Measurements from ENCODE around the gene PCDH19.

The PCDH19 gene

GRCh38 chrX:100296183-100296753 is 113.8 kb downstream of the PCDH19 start:
- DNase-seq (ENCODE audit: low spot score): no peak

- DNase-seq (ENCODE audit: low spot score): no peak
Observed at GRCh38 chrX:100294965-100295364, 115.1 kb downstream of the PCDH19 start.

- no peak for DNase-seq (ENCODE audit: low spot score)
Observed at GRCh38 chrX:100289066-100289558, 121.0 kb downstream of the PCDH19 start.

GRCh38 chrX:100277231-100277630 is 132.8 kb downstream of the PCDH19 start:
- DNase-seq (ENCODE audit: low spot score): no peak

- no peak for DNase-seq (ENCODE audit: low spot score)
Observed at GRCh38 chrX:100274916-100275315, 135.2 kb downstream of the PCDH19 start.

GRCh38 chrX:100265179-100265578 is 144.9 kb downstream of the PCDH19 start:
- DNase-seq (ENCODE audit: low spot score): no peak

GRCh38 chrX:100264200-100264599 is 145.9 kb downstream of the PCDH19 start:
- DNase-seq (ENCODE audit: low spot score): no peak

GRCh38 chrX:100263650-100264049 is 146.4 kb downstream of the PCDH19 start:
- no peak for DNase-seq (ENCODE audit: low spot score)

GRCh38 chrX:100248885-100249493 is 161.1 kb downstream of the PCDH19 start:
- no peak for DNase-seq (ENCODE audit: low spot score)

- DNase-seq (ENCODE audit: low spot score): no peak
Observed at GRCh38 chrX:100247826-100248225, 162.2 kb downstream of the PCDH19 start.

- no peak for DNase-seq (ENCODE audit: low spot score)
Observed at GRCh38 chrX:100244681-100245080, 165.4 kb downstream of the PCDH19 start.
